Stomach (tissue), 9 donors: ENCODE results near the gene DNAJC5G. TPM values are rescaled to one million over a fixed set of nuclear protein-coding genes. Genes with fewer than 3 reads are reported as not detected.

Source experiments
- DNase-seq, 2 donors: peaks; one replicate each; pipeline versions ENCODE4 v3.0.0 to v3.0.0-alpha.2; 2013 to 2019
- H3K27ac ChIP-seq, 5 donors: fragments of 200-600 bp in 4 of 5; sonication (generic) in 4 of 5; one replicate each; pipeline ENCODE4 v1.5.1; 2013 to 2019; ENCODE audit warnings: mild to moderate bottlenecking in 1 of 5, moderate library complexity in 1 of 5
- H3K27me3 ChIP-seq, 3 donors: fragments of 200-600 bp; sonication (generic); one replicate each; pipeline ENCODE4 v1.5.1; 2017 to 2019; ENCODE audit warnings: mixed run types in 1 of 3
- H3K36me3 ChIP-seq, 4 donors: fragments of 200-600 bp; sonication (generic); 1 replicate in 3 of 4; 2 replicates in 1 of 4; pipeline ENCODE4 v1.5.1; 2016 to 2019
- H3K4me1 ChIP-seq, 4 donors: fragments of 200-600 bp; sonication (generic); one replicate each; pipeline ENCODE4 v1.5.1; 2016 to 2019
- H3K4me3 ChIP-seq, 4 donors: fragments of 200-600 bp; sonication (generic) in 3 of 4; one replicate each; pipeline ENCODE4 v1.5.1; 2016 to 2019; ENCODE audit warnings: mild to moderate bottlenecking in 1 of 4
- H3K9me3 ChIP-seq, 4 donors: fragments of 200-600 bp; sonication (generic); one replicate each; pipeline ENCODE4 v1.5.1; 2016 to 2019
- CTCF ChIP-seq, 7 experiments: fragments of 450-650 bp in 4 of 7; fragments of 200-600 bp in 3 of 7; sonication (generic) in 3 of 7; IDR thresholded peaks; one replicate each; pipeline ENCODE4 v1.5.1; 2016 to 2019; ENCODE audit warnings: antibody characterized with exemption in 7 of 7, control low read depth in 2 of 7, mild to moderate bottlenecking in 1 of 7
- EP300 ChIP-seq: sonication (generic); formaldehyde crosslinking; IDR thresholded peaks from one replicate; pipeline ENCODE4 v1.6.1; 2017; ENCODE audit warnings: antibody characterized with exemption
- POLR2A ChIP-seq, 4 donors: fragments of 450-650 bp; IDR thresholded peaks; one replicate each; pipeline ENCODE4 v1.6.1; 2016; ENCODE audit warnings: antibody characterized with exemption in 4 of 4, control low read depth in 2 of 4, mild to moderate bottlenecking in 1 of 4, moderate library complexity in 1 of 4
- POLR2AphosphoS5 ChIP-seq, 3 donors: sonication (generic); formaldehyde crosslinking; IDR thresholded peaks; one replicate each; pipeline ENCODE4 v1.6.1; 2016; ENCODE audit warnings: antibody characterized with exemption in 3 of 3
- WGBS, 5 donors: extraction: QIAGEN DNeasy Blood & Tissue Kit in 3 of 5; methylation state at CpG; one replicate each; pipeline versions ENCODE4 v1.1.5 to v1.1.7; 2013 to 2018; 5-methylcytosine and 5-hydroxymethylcytosine counted together
- intact Hi-C: fragments of 100-400 bp; cut with DNase I; formaldehyde crosslinking; loops from one replicate; pipeline ENCODE4 v1.15.1; 2023; ENCODE audit warnings: low total_unique reads
- polyA plus RNA-seq, 3 donors: library from polyadenylated mRNA; stranded (reverse); fragments of 200-250 nt; gene quantifications; one replicate each; pipeline ENCODE4 v1.2.3, GENCODE V29; 2013
- total RNA-seq, 5 donors: library from RNA; depleted of rRNA; stranded (reverse); fragments of >200 nt; gene quantifications; one replicate each; pipeline versions ENCODE4 v1.1.0 to v1.2.3, GENCODE V29; 2014 to 2016
- donor health status: healthy with polysubstance abuse.
- donor health status: Bipolar disorder and iron deficiency.
- donor health status: healthy.

Gene DNAJC5G
- total and polyA plus RNA-seq, 8 donors, result not detected

DNA sequence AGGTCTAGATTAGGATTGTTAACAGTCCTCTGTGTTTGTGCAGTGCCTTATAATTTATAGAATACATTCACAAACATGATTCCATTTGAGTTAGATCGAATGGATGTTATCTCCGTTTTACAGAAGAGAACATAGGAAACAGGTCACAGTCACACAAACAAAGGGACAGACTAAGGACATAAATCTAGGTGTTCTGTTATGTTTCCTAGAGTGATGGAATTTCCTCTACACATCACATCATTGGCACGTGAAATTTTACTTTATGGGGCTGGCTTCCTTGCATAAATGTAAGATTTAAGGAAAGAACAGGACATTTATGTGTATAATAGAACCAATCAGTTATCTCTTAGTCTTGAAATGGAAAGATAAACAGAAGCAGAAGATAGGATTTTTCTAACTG, 13.4 kb downstream of the DNAJC5G start:
- TF ChIP-seq POLR2A (IDR thresholded peaks at IDR 0.05) (no peak), POLR2AphosphoS5 (IDR thresholded peaks at IDR 0.05) (no peak), EP300 (no peak), CTCF (IDR thresholded peaks at IDR 0.05) (no peak)
- H3K27ac ChIP-seq, result no peak overlapping the region
- peaks cover 0 to 71% (median 6%) of the 10 kb centered on the region in 3 donors for H3K27me3 ChIP-seq
- no peak for DNase-seq
- H3K4me3 ChIP-seq, result no peak overlapping the region
- H3K36me3 ChIP-seq, result no peaks in the 10 kb centered on the region
- H3K4me1 ChIP-seq, result peaks cover 5 to 14% (median 8%) of the 10 kb centered on the region in 4 donors
- H3K9me3 ChIP-seq, result no peaks in the 10 kb centered on the region
- intact Hi-C loops, result no loop called here
- 14 to 34% (median 25%) methylated on average over 3 of the region's 3 CpGs for WGBS, 5 donors

- Histone ChIP-seq H3K4me3 (no peak overlapping the region), H3K27me3 (peaks cover 0 to 67% (median 6%) of the 10 kb centered on the region in 3 donors), H3K36me3 (no peaks in the 10 kb centered on the region), H3K4me1 (peaks cover 7 to 21% (median 10%) of the 10 kb centered on the region in 4 donors), H3K9me3 (no peaks in the 10 kb centered on the region), H3K27ac (no peak overlapping the region)
- no peak for DNase-seq
- 74 to 90% (median 81%) methylated on average over 5 of the region's 5 CpGs for WGBS, 5 donors
- intact Hi-C loops, result no loop called here
- TF ChIP-seq EP300 (no peak), CTCF (IDR thresholded peaks at IDR 0.05) (no peak), POLR2AphosphoS5 (IDR thresholded peaks at IDR 0.05) (no peak), POLR2A (IDR thresholded peaks at IDR 0.05) (no peak)
These were observed 15.3 kb downstream of the DNAJC5G start for GRCh38 chr2:27290549-27290948.

- DNase-seq, result no peak
- no peak overlapping the region for H3K27ac ChIP-seq
- H3K4me1 ChIP-seq, result peaks cover 7 to 21% (median 10%) of the 10 kb centered on the region in 4 donors
These were observed 16.6 kb downstream of the DNAJC5G start for GRCh38 chr2:27291865-27292264.

GRCh38 chr2:27294928-27295327, 19.7 kb downstream of the DNAJC5G start:
- Histone ChIP-seq H3K9me3 (no peaks in the 10 kb centered on the region), H3K27ac (no peak overlapping the region), H3K4me1 (peaks cover 7 to 21% (median 10%) of the 10 kb centered on the region in 4 donors), H3K36me3 (no peaks in the 10 kb centered on the region), H3K4me3 (no peak overlapping the region), H3K27me3 (peaks cover 0 to 75% (median 6%) of the 10 kb centered on the region in 3 donors)
- intact Hi-C loops, result no loop called here
- WGBS, 5 donors, result 89 to 93% (median 89%) methylated on average over 8 of the region's 8 CpGs
- no peak for DNase-seq
- no peak for TF ChIP-seq CTCF (IDR thresholded peaks at IDR 0.05)
- no peak for TF ChIP-seq EP300
- no peak for TF ChIP-seq POLR2A (IDR thresholded peaks at IDR 0.05)
- no peak for TF ChIP-seq POLR2AphosphoS5 (IDR thresholded peaks at IDR 0.05)

More at GRCh38 chr2:27291865-27292264, 16.6 kb downstream of the DNAJC5G start:
- H3K9me3 ChIP-seq, result no peaks in the 10 kb centered on the region
- H3K36me3 ChIP-seq, result no peaks in the 10 kb centered on the region
- H3K4me3 ChIP-seq, result no peak overlapping the region
- intact Hi-C loops, result no loop called here
- no peak for TF ChIP-seq EP300
- TF ChIP-seq CTCF (IDR thresholded peaks at IDR 0.05), result no peak
- no peak for TF ChIP-seq POLR2A (IDR thresholded peaks at IDR 0.05)
- TF ChIP-seq POLR2AphosphoS5 (IDR thresholded peaks at IDR 0.05), result no peak
- peaks cover 0 to 71% (median 6%) of the 10 kb centered on the region in 3 donors for H3K27me3 ChIP-seq
- 16 to 36% (median 26%) methylated on average over 5 to 6 of the region's 6 CpGs for WGBS, 5 donors
